MCF 10A (cell line): ENCODE measurements around the gene DDX50. TPM values are rescaled to one million over a fixed set of nuclear protein-coding genes. Genes with fewer than 3 reads are reported as not detected.

Experiments
- BruUV-seq: library from RNA; stranded (reverse); fragments of 400-500 nt; replicated peaks from 2 replicates; lab custom pipeline; 2021; lab: Mats Ljungman, UMichigan
- CTCF ChIA-PET: fragments of 300-600 bp; sonication (Branson Sonifier 250); formaldehyde crosslinking; extraction: SDS; loops from one replicate; lab custom pipeline; 2021; ENCODE audit warnings: antibody characterized with exemption, inconsistent platforms; lab: Yijun Ruan, JAX
- POLR2A ChIA-PET: fragments of 300-600, 350-650 bp; sonication (Branson Sonifier 250); formaldehyde crosslinking; extraction: SDS; loops from one replicate; lab custom pipeline; 2020; ENCODE audit warnings: antibody characterized with exemption, inconsistent platforms; lab: Yijun Ruan, JAX
- DNase-seq: peaks from one replicate; pipeline ENCODE4 v3.0.0-alpha.2; 2018; ENCODE audit not compliant: unreplicated experiment
- H3K27ac Mint-ChIP-seq: one replicate; pipeline ENCODE4 v1.8.0; 2022; ENCODE audit warnings: mild to moderate bottlenecking, low read depth, mixed read lengths; ENCODE audit not compliant: unreplicated experiment
- H3K27me3 Mint-ChIP-seq: one replicate; pipeline ENCODE4 v1.8.0; 2022; ENCODE audit warnings: mixed read lengths; ENCODE audit not compliant: insufficient read depth, unreplicated experiment
- H3K36me3 Mint-ChIP-seq: one replicate; pipeline ENCODE4 v1.8.0; 2022; ENCODE audit warnings: mild to moderate bottlenecking, moderate library complexity, mixed read lengths; ENCODE audit not compliant: insufficient read depth, unreplicated experiment
- H3K4me1 Mint-ChIP-seq: one replicate; pipeline ENCODE4 v1.8.0; 2022; ENCODE audit warnings: mixed read lengths; ENCODE audit not compliant: insufficient read depth, unreplicated experiment
- H3K4me3 Mint-ChIP-seq: one replicate; pipeline ENCODE4 v1.8.0; 2022; ENCODE audit warnings: mild to moderate bottlenecking, moderate library complexity, mixed read lengths; ENCODE audit not compliant: unreplicated experiment
- H3K9me3 Mint-ChIP-seq: one replicate; pipeline ENCODE4 v1.8.0; 2022; ENCODE audit warnings: mixed read lengths; ENCODE audit not compliant: unreplicated experiment
- CTCF ChIP-seq: fragments of 200-600 bp; IDR thresholded peaks from one replicate; pipeline ENCODE4 v1.8.0; 2022; ENCODE audit warnings: antibody characterized with exemption, mild to moderate bottlenecking; ENCODE audit not compliant: unreplicated experiment
- intact Hi-C: fragments of 100-400 bp; cut with micrococcal nuclease; formaldehyde crosslinking; loops from 2 replicates; pipeline ENCODE4 v1.14.1; 2022
- total RNA-seq: library from RNA; stranded (reverse); gene quantifications from 2 replicates; pipeline ENCODE4 v1.2.3, GENCODE V29; 2022

The DDX50 gene
- total RNA-seq, 1 experiment from 2014 or later, result 66.3 TPM

GRCh38 chr10:68992636-68993440 lies 91.7 kb downstream of the DDX50 start:
- Mint-ChIP-seq H3K27me3 (no peaks in the 10 kb centered on the region), H3K4me1 (peaks cover 31% of the 10 kb centered on the region), H3K36me3 (peaks cover 16% of the 10 kb centered on the region), H3K4me3 (peak overlapping the region; percentile 10), H3K27ac (peak overlapping the region; percentile 83), H3K9me3 (no peaks in the 10 kb centered on the region)
- POLR2A ChIA-PET, result interaction anchor here (0.6 to 1.2 kb wide), 4 partner anchors 36 to 444 kb away, joined by 3 to 4 read pairs (median 4); partner anchors contain the start of gene DDX21
- CTCF ChIA-PET, result interaction anchor here (0.9 kb wide), 2 partner anchors 12 to 101 kb away, joined by 3 read pairs; no protein-coding TSS in a partner anchor
- BruUV-seq, result no TSS peak
- TF ChIP-seq CTCF, result no peak
- peak; percentile 52 for DNase-seq
- intact Hi-C loops, result no loop called here

Other genes starting within 250 kb of the DDX50 start
- 103 and 116 TPM in 2 replicates for gene CCAR1, start 180.1 kb upstream of the DDX50 start, total RNA-seq
- 0.16 TPM in 1 of 2 replicates, not detected in the other for gene STOX1, start 73.8 kb upstream of the DDX50 start, total RNA-seq
- 144 and 216 TPM in 2 replicates for gene DDX21, start 54.9 kb downstream of the DDX50 start, total RNA-seq
- 20.9 and 23.2 TPM in 2 replicates for gene KIFBP, start 87.5 kb downstream of the DDX50 start, total RNA-seq
- 2.3 and 2.7 TPM in 2 replicates for gene SRGN, start 186.8 kb downstream of the DDX50 start, total RNA-seq
- 63.7 and 80.9 TPM in 2 replicates for gene VPS26A, start 222.9 kb downstream of the DDX50 start, total RNA-seq